ENCODE data around the gene RNF144A. TPM values are rescaled to one million over a fixed set of nuclear protein-coding genes. Genes with fewer than 3 reads are reported as not detected.

Gene RNF144A
- polyA plus RNA-seq (2012; rRNA removed), result 15.6 and 17.3 TPM in 2 replicates
- 9.8 and 15.5 TPM in 2 replicates for polyA plus RNA-seq (2012; cell fraction: cytosol; rRNA removed)
- 11.6 and 14.5 TPM in 2 replicates for polyA plus RNA-seq (2012; cell fraction: nucleus; rRNA removed)

- Histone ChIP-seq H3K4me1 (ENCODE audit: control insufficient read depth in 1 of 2, insufficient read depth in 2 of 2, low read depth in 1 of 2, low read length in 1 of 2) (peaks cover 6 to 39% of the 10 kb centered on the region in 2 experiments; a peak in 2 of 4 replicates), H3F3A (replicated peaks; ENCODE audit: insufficient read depth) (peaks cover 27% of the 10 kb centered on the region), H3K27me3 (ENCODE audit: insufficient read depth) (no peaks in the 10 kb centered on the region), H3K79me2 (ENCODE audit: insufficient read depth) (peaks cover 42% of the 10 kb centered on the region), H3K4me2 (peak within 1 kb of the TSS; percentile 93), H2AFZ (ENCODE audit: low read depth) (peak within 1 kb of the TSS; percentile 80), H3K9ac (peak within 1 kb of the TSS; percentile 89), H4K20me1 (ENCODE audit: insufficient read depth) (peaks cover 32% of the 10 kb centered on the region), H3K9me3 (no peaks in the 10 kb centered on the region), H3K27ac (ENCODE audit: low read depth in 2 of 2, low read length in 1 of 2) (peak within 1 kb of the TSS; percentile 57 to 89; a peak in 3 of 4 replicates), H3K36me3 (replicated peaks in 1 of 2; ENCODE audit: control insufficient read depth in 1 of 2, insufficient read depth in 2 of 2, low read length in 1 of 2) (no peaks in the 10 kb centered on the region), H3K9me2 (no peaks in the 10 kb centered on the region), H3K4me3 (ENCODE audit: low read depth in 2 of 2, low read length in 1 of 2) (peak within 1 kb of the TSS; percentile 79 to 90)
- peak; percentile 99 for DNase-seq
- POLR2A ChIA-PET, result no interaction called here
- CTCF ChIA-PET, result interaction anchor here (0.6 to 25.9 kb wide), 44 partner anchors 11 to 180 kb away, joined by 3 to 437 read pairs (median 5); partner anchors contain the start of gene CMPK2
- 22% methylated on average over 22 of the region's 90 CpGs for WGBS (ENCODE audit: low lambda C conversion rate)
- peak; percentile 57 for TF ChIP-seq CTCF (IDR thresholded peaks at IDR 0.05)
- no peak for TF ChIP-seq GATA2 (CRISPR knock-in tag; IDR thresholded peaks at IDR 0.05)
- TF ChIP-seq MXI1 (IDR thresholded peaks at IDR 0.05; ENCODE audit: low read depth, low read length), result peak; percentile 58; the same call in 1 of the 2 replicates
- TF ChIP-seq FOXJ3 (CRISPR knock-in tag; IDR thresholded peaks at IDR 0.05), result no peak
- no peak for TF ChIP-seq PBX3 (IDR thresholded peaks at IDR 0.05)
- peak; percentile 59 for TF ChIP-seq SMC3 (IDR thresholded peaks at IDR 0.05; ENCODE audit: low read depth, low read length)
- no peak for TF ChIP-seq IRF3 (IDR thresholded peaks at IDR 0.05; ENCODE audit: low read depth, low read length)
- TF ChIP-seq FOSL2 (IDR thresholded peaks at IDR 0.05; ENCODE audit: borderline replicate concordance, low read depth), result no peak
- TF ChIP-seq USF1 (IDR thresholded peaks at IDR 0.05; ENCODE audit: borderline replicate concordance, low read depth), result no peak
- TF ChIP-seq TAF1 (IDR thresholded peaks at IDR 0.05; ENCODE audit: borderline replicate concordance, low read depth, low read length), result 0 out of 2 replicates have a peak, but pooled peaks have one; percentile 15
- TF ChIP-seq TCF12 (IDR thresholded peaks at IDR 0.05), result no peak
- 0 out of 2 replicates have a peak, but pooled peaks have one; percentile 5 for TF ChIP-seq MAX (IDR thresholded peaks at IDR 0.05; ENCODE audit: low read depth)
- no peak for TF ChIP-seq ZBTB33 (IDR thresholded peaks at IDR 0.05; ENCODE audit: borderline replicate concordance, low read depth)
- no peak for TF ChIP-seq TEAD4 (IDR thresholded peaks at IDR 0.05; ENCODE audit: borderline replicate concordance, insufficient read depth)
- no peak for TF ChIP-seq REST (IDR thresholded peaks at IDR 0.05; ENCODE audit: low read depth, low read length)
- TF ChIP-seq GABPA (IDR thresholded peaks at IDR 0.05; ENCODE audit: low read depth), result no peak
- TF ChIP-seq POLR2AphosphoS5 (IDR thresholded peaks at IDR 0.05; ENCODE audit: low read depth, low read length), result peak; percentile 41; the same call in 1 of the 2 replicates
- no peak for TF ChIP-seq EP300 (IDR thresholded peaks at IDR 0.05; ENCODE audit: borderline replicate concordance in 1 of 2, low read depth in 1 of 2, low read length in 1 of 2)
- TF ChIP-seq RAD21 (IDR thresholded peaks at IDR 0.05; ENCODE audit: low read length), result no peak; the same call in 1 of the 2 replicates
- TF ChIP-seq FOXM1 (IDR thresholded peaks at IDR 0.05; ENCODE audit: low read depth), result no peak
Observed at GRCh38 chr2:6917071-6917760, at the start of gene RNF144A. TSS of gene RNF144A (plus strand) at chr2:6917412. CDS start at chr2:6996927, 79,515 bp downstream.
